ENCODE measurements around the gene EGF. TPM values are rescaled to one million over a fixed set of nuclear protein-coding genes. Genes with fewer than 3 reads are reported as not detected.

The EGF gene
- total RNA-seq, 1 donor = 0.09 TPM

DNA sequence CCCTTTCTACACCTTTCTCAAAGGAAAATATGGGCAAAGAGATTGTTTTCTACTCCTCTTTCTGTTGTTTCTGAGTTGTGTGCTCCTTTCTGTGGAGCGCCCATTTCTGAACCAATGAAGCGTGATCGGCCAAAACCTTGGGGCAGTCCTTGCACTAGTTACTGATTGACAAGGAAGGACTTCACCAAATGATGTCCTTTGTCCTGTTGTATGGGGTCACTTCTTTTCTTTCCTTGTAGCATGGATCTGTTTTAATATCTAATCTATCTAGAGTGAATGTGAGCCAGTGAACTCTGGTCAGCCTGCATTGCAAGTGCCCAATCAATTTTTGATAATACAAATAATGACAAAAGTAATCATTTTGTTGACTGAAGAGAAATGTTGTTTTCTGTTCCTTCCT lies 94.5 kb downstream of the EGF start:
- TF ChIP-seq, protein P1, sequence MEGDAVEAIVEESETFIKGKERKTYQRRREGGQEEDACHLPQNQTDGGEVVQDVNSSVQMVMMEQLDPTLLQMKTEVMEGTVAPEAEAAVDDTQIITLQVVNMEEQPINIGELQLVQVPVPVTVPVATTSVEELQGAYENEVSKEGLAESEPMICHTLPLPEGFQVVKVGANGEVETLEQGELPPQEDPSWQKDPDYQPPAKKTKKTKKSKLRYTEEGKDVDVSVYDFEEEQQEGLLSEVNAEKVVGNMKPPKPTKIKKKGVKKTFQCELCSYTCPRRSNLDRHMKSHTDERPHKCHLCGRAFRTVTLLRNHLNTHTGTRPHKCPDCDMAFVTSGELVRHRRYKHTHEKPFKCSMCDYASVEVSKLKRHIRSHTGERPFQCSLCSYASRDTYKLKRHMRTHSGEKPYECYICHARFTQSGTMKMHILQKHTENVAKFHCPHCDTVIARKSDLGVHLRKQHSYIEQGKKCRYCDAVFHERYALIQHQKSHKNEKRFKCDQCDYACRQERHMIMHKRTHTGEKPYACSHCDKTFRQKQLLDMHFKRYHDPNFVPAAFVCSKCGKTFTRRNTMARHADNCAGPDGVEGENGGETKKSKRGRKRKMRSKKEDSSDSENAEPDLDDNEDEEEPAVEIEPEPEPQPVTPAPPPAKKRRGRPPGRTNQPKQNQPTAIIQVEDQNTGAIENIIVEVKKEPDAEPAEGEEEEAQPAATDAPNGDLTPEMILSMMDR (IDR thresholded peaks at IDR 0.05; ENCODE audit: insufficient read depth, low read length) = no peak
- DNase-seq (ENCODE audit: low read depth) = no peak
- no peak overlapping the region for H3K4me3 ChIP-seq (ENCODE audit: low read depth, low read length)

DNA sequence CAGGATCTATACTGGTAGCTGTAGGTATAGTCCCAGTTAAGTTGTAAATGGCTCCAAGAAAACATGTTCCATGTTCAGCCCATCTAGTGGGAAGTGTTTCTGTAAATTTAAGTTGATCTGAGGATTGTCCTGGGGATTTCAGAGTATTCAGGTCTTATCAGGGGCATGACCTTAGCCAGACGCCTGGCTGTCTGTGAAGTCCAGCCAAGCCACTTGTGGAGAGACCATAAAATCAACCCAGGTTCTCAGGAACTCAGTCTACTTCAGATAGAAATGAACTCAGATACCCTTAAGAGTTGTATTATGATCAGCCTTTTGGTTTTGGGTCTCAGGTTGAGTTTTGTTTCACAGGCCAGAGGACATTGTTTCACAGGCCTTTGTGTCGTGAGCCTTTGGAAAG lies 95.9 kb downstream of the EGF start:
- no peak for DNase-seq (ENCODE audit: low read depth)
- no peak overlapping the region for H3K4me3 ChIP-seq (ENCODE audit: low read depth, low read length)
- TF ChIP-seq, protein P1 (IDR thresholded peaks at IDR 0.05; ENCODE audit: insufficient read depth, low read length) = no peak

DNA sequence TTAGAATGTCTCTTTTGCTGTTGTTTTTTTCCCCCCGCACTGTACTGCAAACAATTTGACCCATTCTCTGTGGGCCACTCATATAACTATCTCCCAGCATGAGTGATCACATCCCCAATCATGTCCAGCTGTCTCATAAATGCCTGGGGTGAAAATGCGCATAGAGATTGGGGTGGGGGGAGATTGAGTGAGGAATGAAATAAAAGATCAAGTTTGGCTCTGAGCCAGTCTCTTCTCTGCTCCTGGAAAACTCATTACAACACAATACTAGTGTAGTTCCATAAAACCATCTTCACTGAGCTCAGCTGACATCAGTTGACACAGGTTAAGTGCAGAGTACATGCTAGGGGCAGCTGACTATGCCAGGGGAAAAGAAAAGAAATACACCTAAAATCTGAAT lies 96.9 kb downstream of the EGF start:
- TF ChIP-seq, protein P1 (IDR thresholded peaks at IDR 0.05; ENCODE audit: insufficient read depth, low read length) = no peak
- DNase-seq (ENCODE audit: low read depth) = no peak
- H3K4me3 ChIP-seq (ENCODE audit: low read depth, low read length) = no peak overlapping the region

DNA sequence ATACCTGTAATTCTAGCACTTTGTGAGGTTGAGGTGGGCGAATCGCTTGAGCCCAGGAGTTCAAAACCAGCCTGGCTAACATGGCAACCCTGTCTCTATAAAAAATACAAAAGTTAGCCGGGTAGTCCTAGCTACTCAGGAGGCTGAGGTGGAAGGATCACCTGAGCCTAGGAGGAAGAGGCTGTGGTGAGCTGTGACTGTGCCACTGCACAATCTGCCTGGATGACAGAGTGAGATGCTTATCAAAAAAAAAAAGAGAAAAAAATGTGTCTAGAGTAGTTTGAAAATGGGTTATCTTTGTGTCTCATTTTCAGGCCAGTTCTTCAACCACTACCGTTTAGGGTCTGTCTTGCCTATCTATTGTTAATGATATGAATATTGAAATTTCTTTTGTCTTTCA lies 98.1 kb downstream of the EGF start:
- TF ChIP-seq, protein P1 (IDR thresholded peaks at IDR 0.05; ENCODE audit: insufficient read depth, low read length) = no peak
- H3K4me3 ChIP-seq (ENCODE audit: low read depth, low read length) = no peak overlapping the region
- no peak for DNase-seq (ENCODE audit: low read depth)

DNA sequence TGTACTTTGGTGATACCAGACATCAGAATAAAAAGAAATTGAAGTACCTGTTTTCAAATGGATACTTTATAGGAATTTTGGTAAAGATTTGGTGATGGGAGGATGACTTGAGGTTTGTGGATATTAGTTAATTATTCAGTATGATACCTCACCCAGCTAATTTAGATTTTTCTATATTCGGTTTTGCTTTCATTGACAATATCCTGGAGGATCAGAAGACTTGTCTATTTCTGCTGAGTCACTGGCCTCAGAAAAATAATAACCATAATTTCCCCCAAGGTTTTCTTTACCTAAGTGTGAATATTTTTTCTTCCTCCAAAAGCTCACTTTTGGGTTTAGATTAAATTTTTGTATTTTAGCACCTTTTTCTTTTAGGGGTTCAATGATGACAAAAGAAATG lies 100.2 kb downstream of the EGF start:
- no peak for DNase-seq (ENCODE audit: low read depth)
- no peak overlapping the region for H3K4me3 ChIP-seq (ENCODE audit: low read depth, low read length)
- TF ChIP-seq, protein P1 (IDR thresholded peaks at IDR 0.05; ENCODE audit: insufficient read depth, low read length) = no peak

DNA sequence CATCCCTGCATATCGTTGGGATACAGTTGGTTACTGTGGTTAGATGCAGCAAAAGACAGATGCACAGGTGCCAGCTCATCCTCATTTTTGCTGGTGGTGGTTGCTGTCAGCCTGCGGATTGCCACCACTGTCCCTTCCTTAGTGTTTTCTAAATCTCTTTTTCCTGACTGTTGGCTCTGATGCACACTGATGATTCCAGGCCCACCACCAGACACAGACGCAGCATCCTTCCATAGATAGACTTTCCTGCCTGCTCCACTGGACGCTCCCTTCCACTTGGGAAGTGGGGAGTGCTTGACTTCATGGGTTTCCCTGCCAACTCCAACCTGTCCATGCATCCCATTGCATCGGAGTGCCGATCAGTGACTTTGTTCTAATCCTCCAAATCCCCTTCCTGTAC lies 101.5 kb downstream of the EGF start:
- no peak overlapping the region for H3K4me3 ChIP-seq (ENCODE audit: low read depth, low read length)
- no peak for DNase-seq (ENCODE audit: low read depth)
- TF ChIP-seq, protein P1 (IDR thresholded peaks at IDR 0.05; ENCODE audit: insufficient read depth, low read length) = no peak

DNA sequence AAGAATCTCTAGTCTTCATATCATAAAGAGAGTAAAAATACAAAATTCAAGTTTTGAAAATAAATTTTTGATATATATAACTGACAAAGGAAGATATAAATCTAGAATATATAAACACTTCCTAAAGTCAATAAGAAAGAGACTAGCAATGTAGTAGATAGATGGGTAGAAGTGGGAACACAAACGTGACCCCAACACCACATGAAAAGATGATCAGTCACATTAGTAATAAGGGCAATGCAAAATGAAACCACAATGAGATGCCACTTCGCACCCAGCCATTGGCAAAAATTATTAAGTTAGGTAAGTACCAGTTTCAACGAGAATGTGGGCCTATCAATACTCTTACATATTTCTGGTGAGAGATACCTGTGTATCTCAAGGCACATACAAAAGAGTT lies 106.5 kb downstream of the EGF start:
- DNase-seq (ENCODE audit: low read depth) = no peak
- TF ChIP-seq, protein P1 (IDR thresholded peaks at IDR 0.05; ENCODE audit: insufficient read depth, low read length) = no peak
- H3K4me3 ChIP-seq (ENCODE audit: low read depth, low read length) = no peak overlapping the region
